ENCODE results near the gene CDK14.

DNA sequence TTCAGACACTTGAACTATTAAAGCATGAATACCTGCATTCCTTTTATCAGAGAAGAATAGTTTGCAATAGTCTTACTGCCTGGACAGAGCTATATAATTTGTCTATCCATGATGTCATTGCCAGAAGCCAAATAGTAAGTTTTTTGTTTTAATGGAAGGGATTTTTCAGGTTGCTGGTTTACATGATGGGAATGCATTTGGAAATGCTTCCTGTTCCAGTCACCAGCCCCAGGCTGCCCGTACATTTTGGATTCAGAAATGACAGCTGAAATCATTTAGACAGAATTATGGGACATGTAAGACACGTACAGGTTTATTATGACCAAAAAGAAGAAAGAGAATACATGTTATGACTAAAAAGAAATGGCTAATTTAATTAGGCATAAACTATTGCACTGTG lies 293.1 kb downstream of the CDK14 start:
- TF ChIP-seq POLR2A (IDR thresholded peaks at IDR 0.05) (no peak), EP300 (IDR thresholded peaks at IDR 0.05) (no peak), POLR2AphosphoS5 (IDR thresholded peaks at IDR 0.05) (no peak)
- TF ChIP-seq, protein P1, sequence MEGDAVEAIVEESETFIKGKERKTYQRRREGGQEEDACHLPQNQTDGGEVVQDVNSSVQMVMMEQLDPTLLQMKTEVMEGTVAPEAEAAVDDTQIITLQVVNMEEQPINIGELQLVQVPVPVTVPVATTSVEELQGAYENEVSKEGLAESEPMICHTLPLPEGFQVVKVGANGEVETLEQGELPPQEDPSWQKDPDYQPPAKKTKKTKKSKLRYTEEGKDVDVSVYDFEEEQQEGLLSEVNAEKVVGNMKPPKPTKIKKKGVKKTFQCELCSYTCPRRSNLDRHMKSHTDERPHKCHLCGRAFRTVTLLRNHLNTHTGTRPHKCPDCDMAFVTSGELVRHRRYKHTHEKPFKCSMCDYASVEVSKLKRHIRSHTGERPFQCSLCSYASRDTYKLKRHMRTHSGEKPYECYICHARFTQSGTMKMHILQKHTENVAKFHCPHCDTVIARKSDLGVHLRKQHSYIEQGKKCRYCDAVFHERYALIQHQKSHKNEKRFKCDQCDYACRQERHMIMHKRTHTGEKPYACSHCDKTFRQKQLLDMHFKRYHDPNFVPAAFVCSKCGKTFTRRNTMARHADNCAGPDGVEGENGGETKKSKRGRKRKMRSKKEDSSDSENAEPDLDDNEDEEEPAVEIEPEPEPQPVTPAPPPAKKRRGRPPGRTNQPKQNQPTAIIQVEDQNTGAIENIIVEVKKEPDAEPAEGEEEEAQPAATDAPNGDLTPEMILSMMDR (IDR thresholded peaks at IDR 0.05) = no peak

Data from upper lobe of left lung (tissue), 4 donors.